DMS79 (cell line): ENCODE results near the gene GFOD1.
"Not testable (repeated sequence)": the region's sequence is repeated elsewhere in the genome, so short reads cannot be mapped to it uniquely, and the experiment has no call there.

Experiments used
- DNase-seq: peaks from one replicate; lab custom pipeline; 2025; lab: John Stamatoyannopoulos, UW

The GFOD1 gene

GRCh38 chr6:13463941-13464340 lies 23.5 kb downstream of the GFOD1 start:
- DNase-seq = no peak

DNA sequence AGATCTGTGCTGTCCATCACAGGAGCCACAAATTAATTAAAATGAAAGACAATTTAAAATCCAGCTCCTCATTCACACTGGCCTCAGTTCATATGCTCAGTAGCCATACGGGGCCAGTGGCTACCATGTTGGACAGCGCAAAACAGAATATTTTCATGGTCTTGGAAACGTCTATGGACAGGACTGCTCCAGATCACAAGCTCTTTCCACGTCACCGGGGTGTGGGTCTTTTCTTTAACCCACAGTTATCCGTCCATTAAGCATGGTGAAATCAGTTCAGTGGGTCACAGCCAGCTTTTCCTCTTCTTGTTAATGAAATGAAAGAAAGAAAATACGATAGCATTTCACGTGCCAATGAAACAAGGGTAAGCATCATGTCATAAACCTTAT lies 24.1 kb downstream of the GFOD1 start:
- DNase-seq = no peak

GRCh38 chr6:13462458-13463327 lies 24.7 kb downstream of the GFOD1 start:
- DNase-seq = no peak

- DNase-seq = no peak
These were observed 25.6 kb downstream of the GFOD1 start for GRCh38 chr6:13461805-13462204.

- no peak for DNase-seq
These were observed 26.1 kb downstream of the GFOD1 start for GRCh38 chr6:13461307-13461706.

DNA sequence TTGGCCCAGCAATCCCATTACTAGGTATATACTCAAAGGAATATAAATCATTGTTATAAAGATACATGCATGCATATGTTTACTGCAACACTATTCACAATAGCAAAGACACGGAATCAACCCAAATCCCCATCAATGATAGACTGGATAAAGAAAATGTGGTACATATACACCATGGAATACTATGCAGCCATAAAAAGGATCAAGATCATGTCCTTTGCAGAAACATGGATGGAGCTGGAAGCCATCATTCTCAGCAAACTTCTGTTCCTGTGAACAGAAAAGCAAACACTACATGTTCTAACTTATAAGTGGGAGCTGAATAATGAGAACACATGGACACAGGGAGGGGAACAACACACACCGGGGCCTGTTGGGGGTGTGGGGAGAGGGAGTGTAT lies 27.1 kb downstream of the GFOD1 start:
- DNase-seq = not testable (repeated sequence)

DNA sequence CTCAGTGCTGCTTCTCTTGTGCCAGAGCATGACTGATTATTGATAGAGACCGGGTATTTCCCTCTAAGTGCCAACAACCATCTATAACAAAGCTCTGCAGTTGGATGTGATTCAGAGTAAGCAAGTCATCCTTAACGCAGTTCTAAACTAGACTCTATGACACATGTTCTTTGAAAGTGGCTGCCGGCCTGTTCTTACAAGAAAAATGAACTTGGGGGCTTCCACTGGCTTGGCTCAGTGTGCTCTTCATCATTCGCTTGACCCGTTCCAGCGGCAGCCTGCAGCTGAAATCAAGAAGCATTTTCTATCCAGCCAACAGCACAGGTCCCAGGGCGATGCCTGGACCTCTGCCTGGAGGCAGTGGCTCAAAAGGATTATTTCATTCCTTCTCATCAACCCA lies 29.8 kb downstream of the GFOD1 start:
- no peak for DNase-seq

DNA sequence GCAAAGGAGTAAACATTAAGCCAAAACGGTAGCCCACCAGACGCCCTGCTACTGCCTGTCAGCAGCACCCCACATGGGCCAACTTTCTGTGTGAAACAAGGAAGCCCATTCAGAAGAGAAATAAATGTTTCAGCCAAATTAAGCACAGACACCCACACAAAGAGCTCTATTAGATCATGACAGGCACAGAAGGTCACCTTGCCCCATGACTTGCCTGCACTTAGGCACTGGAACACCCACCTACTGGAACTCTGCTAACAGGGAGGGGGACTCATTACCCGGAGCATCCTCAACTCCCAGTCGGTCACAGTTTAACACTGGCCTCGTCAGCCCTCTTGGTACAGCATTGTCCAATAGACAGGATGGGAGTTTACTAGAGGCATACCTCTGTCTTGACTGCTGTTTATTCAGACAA lies 31.8 kb downstream of the GFOD1 start:
- no peak for DNase-seq

DNA sequence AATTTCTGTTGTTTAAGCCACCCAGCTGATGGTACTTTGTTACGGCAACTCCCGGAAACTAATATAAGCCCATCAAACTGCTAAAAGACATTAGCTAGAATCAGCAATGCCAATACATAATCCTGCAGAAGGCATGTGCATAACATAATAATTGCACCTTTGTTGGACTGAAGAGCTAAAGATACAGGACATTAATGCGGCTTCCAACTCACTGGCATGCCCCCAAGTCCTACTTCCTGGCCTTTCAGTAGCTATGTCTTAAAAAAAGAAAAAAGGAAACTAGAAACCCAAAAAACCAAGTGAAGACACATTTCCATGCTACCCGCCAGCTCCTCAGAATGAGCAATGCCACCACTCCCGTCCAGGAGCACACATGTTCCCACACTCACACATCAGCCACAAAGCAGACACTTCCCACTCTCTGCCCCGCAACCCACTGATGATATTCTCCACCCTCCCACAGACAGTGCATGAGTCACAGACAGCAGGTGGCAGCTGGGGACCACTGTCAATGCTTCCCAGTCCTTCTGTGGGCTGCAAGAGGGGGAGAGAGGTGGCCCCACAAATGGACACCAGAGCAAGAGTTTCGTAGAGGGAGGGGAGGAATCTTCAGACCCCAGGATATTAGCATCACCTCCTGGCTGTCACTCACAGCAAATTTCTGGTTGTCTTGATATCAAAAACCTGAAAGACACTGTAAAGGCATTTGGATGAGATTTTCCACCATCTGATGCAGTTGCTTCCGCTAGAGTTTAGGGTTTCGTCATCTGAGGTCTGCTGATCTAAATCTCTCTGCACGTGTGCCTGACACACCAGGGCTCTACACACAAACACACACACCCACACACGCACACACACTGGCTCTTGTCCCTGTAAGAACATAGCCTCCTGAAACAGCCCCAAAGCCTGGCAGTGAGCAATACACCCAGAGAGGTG lies 32.8 kb downstream of the GFOD1 start:
- no peak for DNase-seq

- no peak for DNase-seq
These were observed 33.6 kb downstream of the GFOD1 start for GRCh38 chr6:13453771-13454251.

- DNase-seq = no peak
These were observed 34.2 kb downstream of the GFOD1 start for GRCh38 chr6:13453153-13453552.

GRCh38 chr6:13452346-13453117 lies 34.9 kb downstream of the GFOD1 start:
- DNase-seq = no peak

GRCh38 chr6:13451181-13451895 lies 36.1 kb downstream of the GFOD1 start:
- no peak for DNase-seq

DNA sequence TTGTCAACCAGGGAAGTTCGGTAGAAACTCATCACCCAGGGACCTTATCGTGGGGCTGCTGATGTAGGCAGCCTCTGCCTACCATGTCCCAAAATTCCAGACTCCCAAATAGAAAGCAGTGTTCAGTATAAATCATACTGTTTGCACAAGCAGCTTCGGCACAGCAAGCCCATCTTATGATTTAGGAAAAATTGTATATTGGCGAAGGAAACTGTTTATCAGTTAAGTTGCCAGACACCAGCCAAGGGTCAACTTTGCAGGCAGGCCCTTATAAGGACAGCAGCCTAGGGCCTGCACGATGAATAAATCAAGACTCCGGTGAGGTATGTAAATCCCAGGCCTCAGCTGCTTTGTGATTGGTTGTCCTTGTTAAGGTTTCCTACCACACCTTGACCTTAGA lies 36.8 kb downstream of the GFOD1 start:
- DNase-seq = no peak

DNA sequence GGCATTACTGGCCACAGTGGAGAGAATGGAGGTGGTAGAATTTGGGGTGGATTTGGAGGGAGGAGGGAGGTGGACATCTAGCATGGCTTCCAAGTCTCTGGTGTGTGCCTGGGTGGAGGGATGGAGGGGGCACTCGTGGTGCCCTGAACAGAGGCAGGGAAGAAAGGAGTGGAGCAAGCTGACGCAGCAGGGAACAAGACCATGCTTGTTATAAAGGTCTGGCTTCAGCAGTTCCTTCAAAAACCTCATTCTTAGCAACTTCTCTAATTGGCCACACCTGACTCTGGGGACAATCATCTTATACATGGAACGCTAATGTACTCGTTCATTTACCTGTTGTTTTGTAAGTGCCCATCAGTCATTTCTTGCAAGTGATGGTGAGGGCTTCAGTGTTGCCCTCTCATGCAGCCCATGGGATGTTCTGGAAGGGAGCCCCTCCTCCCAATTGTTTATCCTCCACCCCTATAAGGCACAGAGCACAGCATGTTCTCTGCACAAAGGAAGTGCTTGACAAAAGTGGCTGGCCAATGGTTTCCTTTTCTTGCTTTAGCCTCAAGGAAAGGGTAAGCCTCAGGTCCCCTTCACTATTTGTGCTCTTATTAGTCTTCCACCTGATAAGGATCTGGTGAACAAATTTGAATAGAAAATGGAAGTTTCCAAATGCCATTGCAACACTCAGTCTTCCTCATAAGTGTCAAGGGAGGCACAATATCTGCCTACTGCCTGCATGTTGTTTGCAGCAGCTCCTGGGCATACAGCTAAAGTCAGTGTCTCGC lies 39.3 kb downstream of the GFOD1 start:
- no peak for DNase-seq

DNA sequence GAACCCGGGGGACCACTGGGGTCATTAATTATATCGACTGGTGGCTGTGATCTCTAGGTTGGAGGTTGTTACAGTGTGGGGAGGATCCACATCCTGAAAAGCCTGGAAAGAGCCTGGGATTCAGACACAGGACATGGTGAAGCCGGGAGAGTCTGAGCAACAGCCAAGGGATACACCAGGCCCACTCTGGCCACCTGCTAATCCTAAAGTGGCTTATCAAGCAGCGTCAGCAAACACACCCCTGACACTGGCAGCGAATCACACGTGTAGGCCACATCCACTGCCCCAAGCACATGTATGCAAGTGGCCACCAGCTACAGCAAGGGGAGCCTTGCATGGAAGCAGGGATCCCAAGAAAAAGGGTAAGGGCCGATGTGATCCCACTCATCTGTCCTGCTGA lies 41.0 kb downstream of the GFOD1 start:
- DNase-seq = no peak

GRCh38 chr6:13445744-13446115 lies 41.7 kb downstream of the GFOD1 start:
- no peak for DNase-seq

DNA sequence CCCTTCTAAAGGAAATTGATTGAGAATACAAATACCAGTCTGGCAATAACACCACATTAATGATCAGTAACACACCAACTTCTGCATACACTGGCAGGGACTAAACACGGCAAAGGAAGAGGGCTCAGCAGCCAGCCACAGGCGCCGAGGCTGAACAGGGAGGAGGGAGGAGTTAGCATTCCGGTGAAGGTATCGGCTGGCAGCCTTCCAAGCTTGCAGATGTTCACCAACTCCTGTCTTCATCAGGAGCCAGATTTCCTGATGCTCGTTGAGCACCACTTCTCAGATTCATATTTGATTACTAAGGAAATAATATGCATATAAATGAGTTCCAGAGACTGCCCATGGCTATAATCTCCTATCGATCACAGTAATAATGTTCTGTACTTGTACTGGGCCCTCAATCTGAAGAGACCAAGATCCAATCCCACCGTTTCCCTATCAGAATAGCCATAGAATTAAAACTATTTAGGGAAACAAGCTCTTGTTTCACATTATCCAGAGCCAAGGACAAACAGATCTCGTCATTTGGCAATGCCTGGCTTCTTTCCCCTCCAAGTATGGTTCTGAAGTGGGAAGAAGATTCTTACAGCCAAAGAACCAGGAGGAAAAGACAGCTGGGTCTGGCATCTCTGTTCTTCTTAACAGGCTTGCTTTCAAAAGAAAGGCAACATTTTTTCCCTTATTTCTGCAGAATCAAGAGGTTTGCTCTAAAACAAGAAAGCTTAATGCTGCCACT lies 42.2 kb downstream of the GFOD1 start:
- peak; percentile 46 for DNase-seq

DNA sequence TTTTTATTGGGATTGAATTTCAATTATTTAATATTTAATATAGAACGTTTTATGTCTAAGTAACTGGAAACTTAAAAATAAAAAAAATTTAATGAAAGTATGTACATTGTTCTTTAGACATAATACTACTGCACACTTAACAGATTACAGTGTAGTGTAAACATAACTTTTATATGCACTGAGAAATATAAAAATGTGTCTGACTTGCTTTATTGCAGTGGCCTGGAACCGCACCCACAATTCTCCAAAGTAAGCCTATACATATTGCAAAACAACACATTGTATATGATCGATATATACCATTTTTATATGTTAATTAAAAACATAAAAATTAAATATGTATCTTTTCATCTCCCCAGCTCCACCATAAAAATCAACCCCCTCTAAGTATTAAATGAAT lies 42.8 kb downstream of the GFOD1 start:
- DNase-seq = no peak

DNA sequence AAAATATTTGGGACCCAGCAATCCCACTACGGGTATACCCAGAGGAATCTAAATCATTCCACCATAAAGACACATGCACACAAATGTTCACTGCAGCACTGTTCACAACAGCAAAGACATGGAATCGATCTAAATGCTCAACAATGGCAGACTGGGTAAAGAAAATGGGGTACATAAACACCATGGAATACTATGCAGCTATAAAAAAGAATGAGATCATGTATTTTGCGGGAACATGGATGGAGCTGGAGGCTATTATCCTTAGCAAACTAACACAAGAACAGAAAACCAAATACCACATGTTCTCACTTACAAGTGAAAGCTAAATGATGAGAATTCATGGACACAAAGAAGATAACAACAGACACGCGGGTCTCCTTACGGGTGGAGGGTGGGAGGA lies 43.4 kb downstream of the GFOD1 start:
- not testable (repeated sequence) for DNase-seq
